Measurements from ENCODE around the gene CEP20. TPM values are rescaled to one million over a fixed set of nuclear protein-coding genes. Genes with fewer than 3 reads are reported as not detected.

The CEP20 gene
- total and polyA plus RNA-seq, 10 of the 15 experiments (the other 5 are each of a cell fraction or from before 2014, with no cell fraction given), result 33.4 to 57.8 (median 52.6) TPM

DNA sequence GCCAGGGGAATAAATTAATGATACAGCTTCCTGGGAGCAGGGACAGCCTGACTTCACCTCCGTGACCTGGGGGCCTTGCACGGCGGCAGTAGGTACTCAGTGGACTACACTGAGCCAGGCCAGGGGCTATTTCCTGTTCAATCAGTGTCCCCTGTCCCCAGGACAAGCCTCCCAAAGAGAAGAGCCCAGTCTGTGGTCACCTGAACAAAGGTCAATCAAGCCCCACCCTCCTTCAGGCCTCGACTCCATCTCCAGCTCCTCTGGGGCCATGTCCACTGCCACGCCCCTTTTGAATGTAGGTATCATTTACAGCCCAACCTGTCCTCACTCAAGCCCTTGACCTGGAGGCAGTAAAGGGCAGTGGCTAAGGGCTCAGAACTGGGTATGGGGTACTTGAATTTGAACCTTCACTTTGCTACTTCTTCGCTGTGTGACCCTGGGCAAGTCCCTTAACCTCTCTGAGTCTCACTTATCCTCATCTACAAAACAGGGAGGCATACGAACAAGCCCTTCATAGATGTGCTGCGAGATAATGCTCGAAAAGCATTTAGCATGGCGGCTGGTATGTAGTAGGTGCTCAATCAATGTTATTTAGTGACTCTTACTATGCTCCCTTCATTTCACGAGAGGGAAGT, 60.6 kb downstream of the CEP20 start:
- FAIRE-seq, result no peak
- ChIA-PET POLR2A (no interaction called here), CTCF (interaction anchor here (1.4 kb wide), 1 partner anchor 62 kb away, joined by 4 read pairs; no protein-coding TSS in a partner anchor), RAD21 (ENCODE audit: unreplicated experiment) (no interaction called here), SMC1A (ENCODE audit: uncharacterized antibody, unreplicated experiment) (no interaction called here)
- no peak for ATAC-seq
- Histone ChIP-seq H3K36me3 (ENCODE audit: control insufficient read depth in 2 of 2, insufficient read depth in 2 of 2, low read length in 1 of 2) (no peaks in the 10 kb centered on the region), H3K27ac (ENCODE audit: control insufficient read depth, insufficient read depth) (no peak overlapping the region), H3K4me3 (no peak overlapping the region), H3K79me2 (ENCODE audit: control insufficient read depth, insufficient read depth, low read length) (no peaks in the 10 kb centered on the region), H3K9ac (ENCODE audit: control insufficient read depth, insufficient read depth, low read length) (no peak overlapping the region), H3K27me3 (replicated peaks in 1 of 2; ENCODE audit: control insufficient read depth in 2 of 2, insufficient read depth in 2 of 2, low read length in 1 of 2) (no peaks in the 10 kb centered on the region), H4K20me1 (ENCODE audit: control insufficient read depth, insufficient read depth) (no peaks in the 10 kb centered on the region), H2AFZ (ENCODE audit: control insufficient read depth, low read depth, low read length) (no peak overlapping the region), H3K4me2 (ENCODE audit: control insufficient read depth, insufficient read depth) (no peak overlapping the region), H3K9me3 (replicated peaks; ENCODE audit: control insufficient read depth, insufficient read depth, low read length) (no peaks in the 10 kb centered on the region), H3K4me1 (ENCODE audit: control insufficient read depth, insufficient read depth, low read length) (no peaks in the 10 kb centered on the region)
- in situ Hi-C loops (cut with MboI) (no loop called here), intact Hi-C loops (cut with micrococcal nuclease; ENCODE audit: unreplicated experiment) (no loop called here)
- 47% methylated on average over 11 of the region's 11 CpGs for WGBS (ENCODE audit: insufficient coverage, insufficient replicate concordance, low lambda C conversion rate, missing lambda C conversion rate)
- no peak for DNase-seq (ENCODE audit: low read depth, low spot score)
- no TSS peak for BruUV-seq (replicated peaks)
- TF ChIP-seq, protein P1, sequence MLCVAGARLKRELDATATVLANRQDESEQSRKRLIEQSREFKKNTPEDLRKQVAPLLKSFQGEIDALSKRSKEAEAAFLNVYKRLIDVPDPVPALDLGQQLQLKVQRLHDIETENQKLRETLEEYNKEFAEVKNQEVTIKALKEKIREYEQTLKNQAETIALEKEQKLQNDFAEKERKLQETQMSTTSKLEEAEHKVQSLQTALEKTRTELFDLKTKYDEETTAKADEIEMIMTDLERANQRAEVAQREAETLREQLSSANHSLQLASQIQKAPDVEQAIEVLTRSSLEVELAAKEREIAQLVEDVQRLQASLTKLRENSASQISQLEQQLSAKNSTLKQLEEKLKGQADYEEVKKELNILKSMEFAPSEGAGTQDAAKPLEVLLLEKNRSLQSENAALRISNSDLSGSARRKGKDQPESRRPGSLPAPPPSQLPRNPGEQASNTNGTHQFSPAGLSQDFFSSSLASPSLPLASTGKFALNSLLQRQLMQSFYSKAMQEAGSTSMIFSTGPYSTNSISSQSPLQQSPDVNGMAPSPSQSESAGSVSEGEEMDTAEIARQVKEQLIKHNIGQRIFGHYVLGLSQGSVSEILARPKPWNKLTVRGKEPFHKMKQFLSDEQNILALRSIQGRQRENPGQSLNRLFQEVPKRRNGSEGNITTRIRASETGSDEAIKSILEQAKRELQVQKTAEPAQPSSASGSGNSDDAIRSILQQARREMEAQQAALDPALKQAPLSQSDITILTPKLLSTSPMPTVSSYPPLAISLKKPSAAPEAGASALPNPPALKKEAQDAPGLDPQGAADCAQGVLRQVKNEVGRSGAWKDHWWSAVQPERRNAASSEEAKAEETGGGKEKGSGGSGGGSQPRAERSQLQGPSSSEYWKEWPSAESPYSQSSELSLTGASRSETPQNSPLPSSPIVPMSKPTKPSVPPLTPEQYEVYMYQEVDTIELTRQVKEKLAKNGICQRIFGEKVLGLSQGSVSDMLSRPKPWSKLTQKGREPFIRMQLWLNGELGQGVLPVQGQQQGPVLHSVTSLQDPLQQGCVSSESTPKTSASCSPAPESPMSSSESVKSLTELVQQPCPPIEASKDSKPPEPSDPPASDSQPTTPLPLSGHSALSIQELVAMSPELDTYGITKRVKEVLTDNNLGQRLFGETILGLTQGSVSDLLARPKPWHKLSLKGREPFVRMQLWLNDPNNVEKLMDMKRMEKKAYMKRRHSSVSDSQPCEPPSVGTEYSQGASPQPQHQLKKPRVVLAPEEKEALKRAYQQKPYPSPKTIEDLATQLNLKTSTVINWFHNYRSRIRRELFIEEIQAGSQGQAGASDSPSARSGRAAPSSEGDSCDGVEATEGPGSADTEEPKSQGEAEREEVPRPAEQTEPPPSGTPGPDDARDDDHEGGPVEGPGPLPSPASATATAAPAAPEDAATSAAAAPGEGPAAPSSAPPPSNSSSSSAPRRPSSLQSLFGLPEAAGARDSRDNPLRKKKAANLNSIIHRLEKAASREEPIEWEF (IDR thresholded peaks at IDR 0.05; ENCODE audit: insufficient replicate concordance, low read depth, low read length), result no peak
